EL (cell line): ENCODE data around the gene NPM3.

Source experiments
- DNase-seq: peaks from one replicate; pipeline ENCODE4 v3.0.0-alpha.2; 2016

NPM3 gene, protein sequence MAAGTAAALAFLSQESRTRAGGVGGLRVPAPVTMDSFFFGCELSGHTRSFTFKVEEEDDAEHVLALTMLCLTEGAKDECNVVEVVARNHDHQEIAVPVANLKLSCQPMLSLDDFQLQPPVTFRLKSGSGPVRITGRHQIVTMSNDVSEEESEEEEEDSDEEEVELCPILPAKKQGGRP

DNA sequence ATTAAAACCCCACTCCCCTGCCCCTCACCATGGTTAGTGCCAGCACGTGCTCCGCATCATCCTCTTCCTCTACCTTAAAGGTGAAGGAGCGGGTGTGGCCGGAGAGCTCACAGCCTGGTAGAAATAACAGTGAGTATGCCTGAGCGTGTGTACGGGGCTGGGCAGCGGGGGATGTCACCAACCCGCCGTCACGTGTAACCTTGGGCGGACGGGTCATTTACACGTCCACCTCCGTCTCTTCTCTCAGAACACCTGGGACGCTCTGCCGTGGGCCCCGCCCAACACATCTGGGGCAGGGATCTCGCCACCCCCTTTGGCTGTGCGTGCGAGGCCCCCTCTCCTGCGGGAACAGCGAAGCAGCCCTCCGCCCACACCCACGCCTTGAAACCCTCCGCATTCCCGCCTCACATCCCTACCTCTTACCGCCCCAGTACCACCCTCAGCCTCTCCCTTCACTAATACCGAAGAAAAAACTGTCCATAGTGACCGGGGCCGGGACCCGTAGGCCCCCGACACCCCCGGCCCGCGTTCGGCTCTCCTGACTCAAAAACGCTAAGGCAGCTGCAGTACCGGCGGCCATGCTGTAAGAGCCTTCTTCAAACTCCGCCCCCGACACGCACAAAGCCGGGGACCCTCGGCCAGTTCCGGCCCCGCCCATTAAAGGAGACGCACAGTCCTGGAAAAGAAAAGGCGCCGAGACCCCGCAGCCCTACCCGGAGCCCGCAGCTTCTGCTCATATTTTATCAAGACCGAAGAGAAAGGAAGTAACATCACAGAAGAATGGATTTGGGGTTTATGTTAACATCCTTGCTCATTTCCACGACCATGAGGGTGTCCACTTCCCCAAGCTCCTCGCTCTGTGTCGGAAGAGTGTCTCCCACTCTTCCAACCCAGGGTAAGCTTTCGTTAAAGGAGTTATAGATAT lies at the start of gene NPM3:
TSS of gene NPM3 (minus strand) at position 636 of the 925 bp plus-strand sequence. CDS start at position 580, 56 bp downstream.
- peak; percentile 83 for DNase-seq

DNA sequence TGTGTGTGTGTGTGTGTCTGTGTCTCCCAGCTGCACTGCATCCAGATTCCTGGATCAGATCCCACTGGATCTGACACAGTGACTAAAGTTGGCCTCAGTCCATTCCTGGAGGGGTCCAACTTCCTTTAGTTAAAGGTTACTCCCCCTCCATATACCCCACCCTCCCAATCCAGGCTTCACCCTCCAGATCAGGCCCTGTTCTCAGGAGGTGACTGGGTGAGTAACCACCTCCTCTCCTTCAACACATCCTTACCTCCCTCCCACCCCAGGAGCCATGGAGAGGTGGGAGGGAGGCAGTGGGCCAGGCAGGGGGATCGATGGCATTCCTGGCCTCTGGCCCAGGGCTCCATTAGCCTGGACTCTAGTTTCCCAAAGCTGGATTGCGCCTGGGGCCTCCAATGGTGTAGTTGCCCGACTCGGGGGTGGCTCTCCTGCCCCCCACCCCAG lies 49.1 kb upstream of the NPM3 start:
- DNase-seq = no peak

DNA sequence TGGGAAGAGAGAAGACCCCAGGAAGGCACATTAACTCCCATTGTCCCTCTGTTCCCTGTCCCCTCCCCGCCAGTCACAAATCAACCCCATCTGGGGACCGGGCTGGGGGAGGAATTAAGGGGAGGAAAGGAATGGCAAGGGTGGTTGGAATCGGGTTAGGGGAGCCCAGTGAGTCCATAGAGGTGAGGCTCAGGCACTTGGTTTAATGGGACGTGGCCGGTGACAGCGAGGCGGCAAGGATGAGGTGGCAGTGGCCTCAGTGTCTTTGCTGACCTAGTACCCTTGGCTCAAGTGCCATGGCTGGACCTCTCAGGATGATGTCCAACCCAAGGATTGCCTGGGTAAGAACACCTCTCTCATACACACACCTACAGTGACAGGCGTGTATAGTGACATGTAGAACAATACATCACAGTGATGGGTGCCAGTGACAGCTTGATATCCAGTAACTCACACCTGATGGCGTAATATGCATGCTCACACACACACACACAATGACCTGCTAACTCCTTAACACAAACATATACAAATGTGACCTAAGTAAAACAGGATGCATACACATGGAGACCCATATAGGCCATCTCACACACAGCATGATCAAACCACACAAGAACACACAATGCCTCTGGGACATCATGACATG lies 48.0 kb upstream of the NPM3 start:
- no peak for DNase-seq

DNA sequence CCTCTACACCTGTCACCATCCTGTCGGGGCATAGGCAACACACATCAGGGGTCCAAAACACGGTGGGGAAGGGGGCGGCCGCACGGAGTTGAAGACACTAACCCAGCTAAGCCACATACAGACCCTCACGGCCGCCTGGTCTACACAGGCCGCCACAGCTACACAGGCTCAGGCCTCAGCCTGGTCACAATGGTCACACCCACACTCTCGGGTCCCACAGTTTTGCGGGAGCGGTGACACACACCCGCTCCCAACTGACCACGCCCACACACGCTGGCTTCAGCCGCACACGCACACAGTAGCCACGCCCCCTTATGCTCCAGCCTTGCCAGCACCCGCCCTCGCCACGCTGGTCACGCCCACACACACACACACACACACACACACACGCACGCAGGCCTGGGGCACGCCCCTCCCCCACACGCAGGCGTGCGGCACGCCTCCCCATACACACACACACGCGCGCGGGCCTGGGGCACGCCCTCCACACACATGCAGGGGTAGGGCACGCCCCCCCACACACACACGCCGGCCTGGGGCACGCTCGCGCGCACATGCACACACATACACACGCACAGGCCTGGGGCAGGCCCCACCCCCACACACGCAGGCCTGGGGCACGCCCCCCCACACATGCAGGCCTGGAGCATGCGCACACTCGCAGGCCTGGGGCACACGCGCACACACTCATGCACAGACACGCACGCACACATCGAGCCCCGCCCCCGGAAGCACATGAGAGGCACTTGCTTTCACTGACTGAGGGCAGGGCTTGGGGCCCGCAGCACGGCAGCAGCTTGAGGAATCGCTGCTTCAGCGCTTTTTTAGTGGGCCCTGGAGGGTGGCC lies 47.3 kb upstream of the NPM3 start:
- DNase-seq = peak; percentile 87

DNA sequence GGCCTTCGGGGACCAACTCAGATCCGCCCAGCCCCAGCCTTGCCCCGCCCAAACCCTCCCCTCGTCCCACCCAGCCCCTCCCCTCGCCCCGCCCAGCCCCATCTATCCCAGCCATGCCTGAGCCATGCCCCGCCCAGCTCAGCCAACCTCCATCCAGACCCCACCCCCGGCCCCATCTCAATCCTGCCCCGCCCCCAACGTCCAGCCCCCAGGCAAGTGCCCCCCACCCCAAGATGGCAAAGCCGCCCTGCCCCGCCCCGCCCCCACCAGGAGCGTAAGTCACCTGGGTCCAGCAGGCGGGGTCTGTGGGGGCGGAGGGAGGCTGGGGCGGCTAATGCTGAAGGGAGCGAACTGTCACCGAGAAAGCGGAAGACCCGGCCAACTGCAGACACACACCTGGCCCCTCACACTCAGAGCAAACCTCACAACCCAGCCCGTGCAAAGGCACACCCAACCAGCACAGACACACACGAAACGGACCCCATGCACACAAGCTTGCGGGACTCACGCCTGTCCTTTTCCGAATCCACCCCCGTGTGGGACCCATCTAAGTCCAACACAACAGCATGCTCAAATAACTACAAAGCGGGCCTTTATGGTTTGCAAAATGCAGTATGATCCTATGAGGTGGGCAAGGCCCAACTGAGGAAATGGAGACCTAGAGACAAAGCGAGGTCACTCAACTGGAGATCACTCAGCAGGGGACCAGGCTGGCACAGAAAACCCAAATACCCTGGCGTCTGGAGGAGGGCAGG lies 46.5 kb upstream of the NPM3 start:
- no peak for DNase-seq

DNA sequence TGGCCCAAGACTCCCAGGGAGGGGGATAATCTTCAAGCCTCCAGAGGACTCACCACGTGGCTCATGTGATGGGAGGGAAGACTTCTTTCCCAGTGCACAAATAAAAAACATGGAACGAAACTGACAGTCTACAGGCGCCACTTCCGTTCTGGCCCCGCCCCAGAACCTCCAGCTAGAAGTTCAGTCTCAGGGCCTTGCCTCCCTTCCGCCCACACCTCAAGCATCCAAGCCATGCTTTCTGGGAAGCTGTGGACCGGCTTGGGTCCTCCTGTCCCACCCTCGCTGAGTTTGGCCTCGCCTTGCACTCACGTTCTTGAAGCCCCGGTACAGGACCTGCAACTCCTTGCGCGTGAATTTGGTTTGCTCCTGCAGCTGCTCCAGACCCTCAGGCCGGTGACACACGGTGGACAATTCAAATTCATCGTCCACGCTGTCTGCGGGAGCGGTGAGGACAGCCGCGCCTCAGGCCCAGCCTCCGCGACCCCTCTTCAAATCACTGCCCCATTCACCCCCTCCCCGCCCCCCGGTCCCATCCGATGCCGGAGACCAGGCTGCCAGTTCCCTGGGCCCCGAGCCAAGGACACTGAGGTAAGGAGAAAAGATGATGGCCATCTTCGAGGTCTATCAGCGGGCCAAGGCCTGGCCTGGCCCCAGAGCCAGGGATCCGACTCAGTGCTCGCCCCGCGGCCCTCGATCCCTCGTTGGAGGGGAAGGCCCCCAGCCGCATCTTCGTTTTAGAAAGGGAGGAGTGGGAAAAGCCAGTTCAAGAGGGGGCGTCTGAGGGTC lies 45.7 kb upstream of the NPM3 start:
- DNase-seq = no peak

DNA sequence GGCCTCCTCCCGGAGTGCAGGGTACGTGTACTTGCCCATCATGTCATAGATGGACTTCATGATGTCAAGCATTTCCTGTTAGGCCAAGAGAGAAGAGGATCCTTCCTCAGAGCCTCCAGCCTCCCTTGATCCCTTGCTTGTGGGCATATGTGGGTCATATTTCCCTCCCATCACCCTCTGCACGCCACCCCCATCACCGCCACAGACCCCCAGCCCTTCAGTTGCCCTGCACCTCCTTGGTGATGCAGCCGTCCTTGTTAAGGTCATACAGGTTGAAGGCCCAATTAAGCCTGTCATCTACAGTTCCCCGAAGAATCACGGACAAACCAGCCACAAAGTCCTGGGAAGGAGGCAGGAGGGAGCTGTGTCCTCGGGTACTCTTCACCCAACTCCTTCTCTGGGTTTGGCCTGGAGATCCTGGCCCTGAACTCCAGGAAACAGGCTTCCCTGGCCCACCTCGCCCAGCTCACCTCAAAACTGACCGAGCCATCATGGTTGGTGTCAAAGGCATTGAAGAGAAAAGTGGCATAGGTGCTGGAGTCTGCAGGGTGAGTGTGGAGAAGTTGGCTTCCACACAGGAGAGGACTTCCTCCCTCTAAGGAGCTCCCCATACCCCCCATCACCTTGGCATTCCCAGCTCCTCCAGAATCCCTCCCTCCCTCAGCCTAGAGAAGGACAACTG lies 44.8 kb upstream of the NPM3 start:
- no peak for DNase-seq

DNA sequence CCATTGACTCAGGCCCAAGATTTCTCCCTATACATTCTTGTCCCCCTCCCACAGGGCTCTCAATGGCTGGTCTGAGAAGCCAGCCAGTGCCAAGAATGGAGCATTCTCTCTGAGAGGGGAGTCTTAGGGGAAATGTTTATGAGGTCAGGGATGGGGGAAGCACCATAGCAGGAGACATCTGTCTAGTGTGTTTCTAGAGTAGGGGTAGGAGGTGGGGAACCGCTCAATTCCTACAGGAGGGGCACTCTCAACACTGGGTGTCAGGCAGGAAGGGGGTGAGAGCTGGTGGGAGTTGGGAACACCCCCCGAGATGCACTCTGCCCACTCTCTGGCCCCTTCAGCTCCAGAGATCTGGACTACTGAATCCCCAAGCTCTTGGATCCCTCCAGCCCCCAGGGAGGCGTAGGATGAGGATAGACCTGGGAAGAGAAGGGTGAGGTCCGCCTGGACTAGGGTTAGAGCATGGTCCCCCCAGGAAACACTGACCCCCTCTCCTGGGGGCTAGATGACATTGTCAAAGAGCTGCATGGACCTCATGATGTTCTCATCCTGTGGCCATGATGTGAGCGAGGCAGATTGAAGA lies 43.7 kb upstream of the NPM3 start:
- DNase-seq = no peak

DNA sequence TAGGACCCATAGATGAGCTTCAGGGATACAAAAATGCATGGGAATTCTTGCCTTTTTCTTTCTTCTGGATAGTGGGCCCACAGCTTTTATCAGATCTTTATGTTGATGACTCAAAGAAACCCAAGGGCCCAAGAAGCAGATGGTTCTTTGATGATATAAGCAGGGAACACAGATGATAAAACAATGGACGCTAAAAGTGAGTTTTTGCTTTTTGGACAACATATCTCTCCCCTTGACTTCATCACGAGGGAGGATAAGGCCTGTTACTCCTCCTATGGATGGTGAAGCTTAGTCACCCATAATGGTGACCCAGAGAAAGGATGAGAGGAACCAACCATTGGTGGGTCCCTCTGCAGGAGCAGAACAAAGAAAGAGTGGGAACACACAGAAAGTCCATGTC lies 41.5 kb upstream of the NPM3 start:
- DNase-seq = no peak

DNA sequence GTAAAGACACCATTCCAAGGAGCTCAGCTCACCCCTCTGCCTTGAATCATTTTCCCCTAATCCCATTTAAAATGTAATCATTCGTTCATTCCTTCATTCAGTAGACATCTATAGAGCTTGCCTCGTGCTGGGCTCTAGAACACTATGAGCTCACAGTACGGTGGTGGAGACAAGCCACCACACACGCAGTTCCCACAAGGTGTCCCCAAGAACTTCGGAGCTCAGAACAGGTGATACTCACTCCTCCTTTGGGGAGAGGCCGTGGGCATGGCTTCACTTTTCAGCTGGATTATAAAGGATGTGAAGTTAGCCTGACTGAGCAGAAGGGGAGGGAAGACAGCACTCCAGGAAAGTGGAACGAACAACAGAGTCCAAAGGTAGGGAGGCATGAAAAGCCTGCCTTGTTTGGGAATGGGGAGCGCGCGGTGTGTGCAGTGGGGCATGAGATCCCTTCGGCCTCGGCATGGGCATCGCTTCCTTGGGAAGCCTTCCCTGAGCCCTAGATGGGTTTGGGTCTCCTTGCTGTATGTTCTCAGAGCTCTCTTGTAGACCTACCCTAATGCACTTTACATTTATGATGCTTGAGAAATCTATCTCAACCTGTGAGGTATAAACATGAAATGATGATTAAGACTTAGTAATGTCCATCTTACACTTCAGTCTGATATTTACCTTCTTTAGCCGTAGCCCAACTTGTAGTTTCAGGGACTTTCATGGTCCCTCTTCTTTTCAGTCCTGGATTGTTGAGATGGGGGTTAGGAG lies 35.8 kb upstream of the NPM3 start:
- no peak for DNase-seq

DNA sequence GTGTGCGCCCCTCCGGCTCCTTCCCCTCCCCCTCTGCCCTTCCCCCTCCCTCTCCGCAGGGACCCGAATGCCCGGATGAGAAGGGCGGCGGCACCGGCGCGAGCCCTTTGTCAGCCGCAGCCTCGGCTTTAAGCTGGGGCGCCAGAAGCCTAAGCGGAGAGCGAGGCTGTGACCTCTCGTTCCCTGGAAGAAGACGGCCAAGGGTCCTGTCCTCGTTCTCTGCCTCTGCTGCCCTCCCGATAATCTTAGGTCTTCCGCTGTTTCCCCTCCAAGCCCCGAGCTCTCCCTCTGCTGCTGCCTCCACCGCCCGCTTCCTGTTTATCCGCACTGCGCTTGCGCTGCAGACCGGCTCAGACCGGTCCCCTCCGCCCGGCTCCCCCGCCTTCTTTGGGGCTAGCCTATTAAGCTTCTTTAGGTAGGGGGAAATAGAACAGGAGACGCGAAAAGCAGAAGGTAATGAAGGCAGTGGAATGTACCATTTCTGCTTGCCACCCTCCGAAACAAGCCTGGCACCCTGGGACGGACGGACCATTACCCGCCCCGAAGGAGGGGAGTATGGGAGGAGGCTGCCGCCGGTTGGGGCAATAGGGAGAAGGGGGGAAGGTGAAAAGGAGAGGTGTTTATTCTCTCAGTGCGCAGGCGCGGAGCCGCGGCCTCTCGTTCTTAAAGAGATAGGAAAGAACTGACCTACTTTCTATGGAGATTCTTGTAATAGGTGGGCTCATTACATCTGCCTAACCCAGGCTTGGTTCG lies 35.0 kb upstream of the NPM3 start, which contains the start of gene OGA:
TSS of gene OGA (minus strand) at position 326 of the 753 bp plus-strand sequence. CDS start 422 bp downstream, outside the sequence.
- peak; percentile 99 for DNase-seq

DNA sequence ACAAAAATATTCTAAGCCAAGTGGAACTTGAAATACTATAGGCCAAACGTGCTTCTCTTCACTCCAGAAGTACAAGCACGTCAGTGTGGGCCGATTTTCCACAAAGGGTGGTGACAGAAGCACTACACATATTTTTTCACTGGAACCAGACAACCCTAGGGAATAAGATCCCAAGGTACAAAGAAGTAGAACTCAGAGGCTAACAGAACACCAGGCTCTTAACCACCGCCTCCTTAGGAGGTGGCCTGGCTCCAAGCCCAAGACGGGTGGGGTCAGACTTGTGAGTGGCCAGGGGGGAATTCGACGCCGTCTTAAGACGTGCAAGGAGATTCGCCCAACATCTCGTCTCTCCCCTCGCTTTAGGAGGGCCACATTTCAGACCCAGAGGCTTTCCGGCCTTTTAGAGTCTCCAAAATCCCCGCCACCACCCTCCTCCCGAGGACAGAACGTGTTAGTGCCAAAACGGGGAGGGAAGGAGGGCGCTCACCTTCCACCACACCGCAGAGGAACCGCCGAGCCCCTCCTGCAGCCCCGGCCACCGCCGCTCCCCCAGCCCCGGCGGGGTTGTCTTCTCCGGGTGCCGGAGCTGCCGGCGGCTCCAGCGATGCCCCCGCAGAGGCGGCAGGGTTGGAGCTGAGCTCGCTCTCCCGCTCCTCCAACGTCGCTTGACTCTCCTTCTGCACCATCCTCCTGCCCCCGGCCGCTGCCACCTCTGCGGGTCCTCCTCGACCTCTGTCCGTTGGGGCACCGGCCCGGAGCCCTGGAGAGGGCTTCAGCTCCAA lies 34.3 kb upstream of the NPM3 start:
- peak; percentile 93 for DNase-seq

DNA sequence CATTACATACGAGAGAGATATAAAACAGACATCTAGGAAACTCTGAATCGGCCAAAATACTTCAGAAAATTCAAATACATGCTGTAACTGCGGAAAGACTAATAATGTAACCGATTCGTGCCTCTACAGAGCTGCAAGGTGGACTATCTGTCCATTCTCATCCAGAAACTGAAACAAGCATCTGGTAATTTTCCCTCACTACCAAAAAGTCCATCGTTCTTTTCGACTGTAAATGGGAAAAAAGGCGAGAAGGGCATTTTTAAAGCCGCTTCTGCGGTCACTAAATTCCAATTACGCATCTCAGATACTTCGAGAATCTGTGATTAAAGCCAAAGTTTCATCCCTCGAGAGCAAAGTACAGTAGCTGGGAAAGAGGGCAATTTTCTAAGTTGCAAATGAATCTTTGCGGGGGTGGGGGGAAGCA lies 33.7 kb upstream of the NPM3 start:
- no peak for DNase-seq

DNA sequence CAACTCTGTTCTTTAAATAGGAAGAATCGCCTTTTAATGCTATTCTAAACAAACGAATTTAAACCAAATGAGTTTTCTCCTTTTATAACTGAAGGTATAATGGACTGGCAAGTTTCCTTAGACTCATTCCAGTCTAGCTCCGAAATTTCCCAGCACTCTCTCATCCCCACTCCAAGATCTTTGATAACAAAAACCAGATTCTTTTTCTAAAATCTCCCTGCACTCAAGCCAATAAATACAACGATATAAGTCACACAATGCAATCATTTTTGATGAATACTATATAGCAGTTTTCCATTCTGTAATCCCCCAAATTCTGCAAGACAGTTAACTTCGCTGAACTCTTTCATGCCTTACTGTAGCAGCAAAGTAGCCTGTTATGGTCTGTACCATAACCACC lies 33.1 kb upstream of the NPM3 start:
- DNase-seq = no peak

DNA sequence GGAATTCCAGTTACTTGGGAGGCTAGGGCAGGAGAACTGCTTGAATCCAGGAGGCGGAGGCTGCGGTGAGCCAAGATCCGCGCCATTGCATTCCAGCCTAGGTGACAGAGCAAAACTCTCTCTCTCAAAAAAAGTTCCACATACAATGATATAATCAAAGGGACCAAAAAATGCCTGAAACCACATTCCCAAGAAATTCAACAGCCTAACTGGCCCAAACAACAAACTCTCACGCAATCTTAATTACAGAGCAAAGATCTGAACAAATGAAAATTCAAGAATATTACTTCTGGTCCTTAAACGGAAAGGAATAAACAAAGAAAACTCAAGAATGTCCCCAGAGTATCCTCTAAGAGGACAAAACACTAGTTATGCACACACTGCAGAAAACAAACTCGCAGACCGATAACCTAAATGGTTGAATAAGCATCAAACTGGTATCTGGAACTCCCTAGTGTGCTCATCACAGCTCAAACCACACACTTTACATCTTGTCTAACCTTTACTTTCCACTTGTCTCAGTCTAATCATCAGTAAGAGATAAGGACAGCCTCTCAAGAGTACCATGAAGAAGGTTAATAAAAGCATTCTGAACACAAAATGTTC lies 31.3 kb upstream of the NPM3 start:
- DNase-seq = peak; percentile 28

DNA sequence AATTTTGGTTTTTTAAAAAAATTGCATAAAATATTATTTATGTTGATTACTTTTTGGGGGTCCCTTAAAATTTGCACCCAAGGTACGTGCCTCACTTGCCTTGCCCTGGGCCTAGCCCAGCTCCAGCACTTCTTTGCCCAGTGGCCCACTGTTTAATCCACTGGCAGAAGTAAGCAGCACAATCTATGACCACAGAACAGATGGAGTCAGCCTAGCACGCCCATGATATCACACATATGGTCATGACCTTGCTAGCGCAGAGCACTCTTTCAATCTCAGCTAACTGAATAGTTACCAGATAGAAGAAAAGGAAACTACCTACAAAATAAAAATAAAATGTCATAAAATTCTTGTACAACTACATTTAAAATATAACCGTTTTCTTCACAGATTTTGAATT lies 29.4 kb upstream of the NPM3 start:
- DNase-seq = no peak

DNA sequence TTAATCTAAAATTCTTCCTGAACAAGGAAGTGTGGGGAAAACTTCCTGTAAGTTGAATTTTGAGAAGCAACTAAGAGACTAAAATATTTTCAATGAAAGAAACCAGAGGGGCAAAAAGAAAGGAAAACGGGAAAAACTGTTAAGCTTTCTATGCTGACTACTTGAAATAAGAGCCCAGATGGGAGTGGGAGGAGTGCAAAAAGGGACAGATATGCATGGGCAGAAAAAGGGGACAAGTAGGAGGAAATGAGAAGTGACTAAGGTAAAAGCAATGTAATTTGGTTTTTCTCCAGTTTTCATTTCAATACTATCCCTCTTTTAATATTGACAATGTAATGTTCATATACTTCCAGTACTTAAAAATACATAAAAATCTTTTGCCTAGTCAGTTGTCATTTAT lies 23.9 kb upstream of the NPM3 start:
- no peak for DNase-seq
